ENCODE data around the gene SKA2. TPM values are rescaled to one million over a fixed set of nuclear protein-coding genes. Genes with fewer than 3 reads are reported as not detected.
"Not testable (repeated sequence)": the region's sequence is repeated elsewhere in the genome, so short reads cannot be mapped to it uniquely, and the experiment has no call there.

The SKA2 gene
- total RNA-seq, 5 donors from 2014 or later (not counting 1 experiment from before 2014, with no cell fraction given) = 12.4 to 15.6 (median 15.2) TPM

DNA sequence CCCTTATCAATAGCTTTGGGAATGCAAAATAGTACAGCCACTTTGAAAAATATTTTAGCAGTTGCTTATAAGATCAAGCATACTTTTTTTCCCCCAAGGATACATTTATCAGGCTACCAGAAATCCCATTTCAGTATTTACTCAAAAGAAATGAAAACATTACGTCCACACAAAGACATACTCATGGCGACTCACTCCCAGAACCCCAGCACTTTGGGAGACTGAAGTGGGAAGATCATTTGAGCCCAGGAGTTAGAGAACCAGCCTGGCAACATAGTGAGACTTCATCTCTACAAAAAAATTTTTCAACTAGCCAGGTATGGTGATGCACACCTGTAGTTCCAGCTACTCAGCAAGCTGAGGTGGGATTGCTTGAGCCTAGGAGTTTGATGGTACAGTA lies 5.9 kb downstream of the SKA2 start:
- no peak overlapping the region for H3K27ac ChIP-seq (ENCODE audit: low read length)
- Mint-ChIP-seq H3K4me3 (no peak overlapping the region), H3K36me3 (peaks cover 6% of the 10 kb centered on the region), H3K9me3 (no peaks in the 10 kb centered on the region), H3K27ac (no peak overlapping the region), H3K4me1 (peaks cover 28 to 48% (median 47%) of the 10 kb centered on the region in 3 donors), H3K27me3 (no peaks in the 10 kb centered on the region)
- peaks cover 8 to 14% of the 10 kb centered on the region in 2 experiments for H3K4me1 ChIP-seq (ENCODE audit: control insufficient read depth in 1 of 2, extremely low read depth in 1 of 2, insufficient read depth in 2 of 2, low read length in 2 of 2)
- DNase-seq (no peak), ATAC-seq (replicated peaks in 1 of 4) (no peak)
- ChIA-PET POLR2A (no interaction called here), CTCF (interaction anchor here in 1 of 2 donors (0.5 kb wide), 1 partner anchor 38 kb away, joined by 3 read pairs; no protein-coding TSS in a partner anchor)
- no peaks in the 10 kb centered on the region for H3K36me3 ChIP-seq (ENCODE audit: control insufficient read depth in 2 of 2, extremely low read depth in 1 of 2, insufficient read depth in 1 of 2, low read length in 1 of 2)
- H3K9me3 ChIP-seq = no peaks in the 10 kb centered on the region
- no peak overlapping the region for H3K4me3 ChIP-seq (ENCODE audit: control insufficient read depth in 1 of 2, extremely low read depth in 1 of 2, low read length in 1 of 2)
- no CpG with 5 or more reads among the region's 2 CpGs for WGBS (ENCODE audit: insufficient coverage)
- H3K27me3 ChIP-seq (replicated peaks in 1 of 2; ENCODE audit: control insufficient read depth in 2 of 2, extremely low read depth in 1 of 2, insufficient read depth in 2 of 2, low read length in 1 of 2) = no peaks in the 10 kb centered on the region

GRCh38 chr17:59145571-59146096 lies 9.4 kb downstream of the SKA2 start:
- Mint-ChIP-seq H3K27ac (no peak overlapping the region), H3K9me3 (no peaks in the 10 kb centered on the region), H3K4me1 (peaks cover 20 to 23% (median 22%) of the 10 kb centered on the region in 3 donors), H3K27me3 (no peaks in the 10 kb centered on the region), H3K4me3 (no peak overlapping the region), H3K36me3 (peaks cover 7% of the 10 kb centered on the region)
- no peaks in the 10 kb centered on the region for H3K27me3 ChIP-seq (replicated peaks in 1 of 2; ENCODE audit: control insufficient read depth in 2 of 2, extremely low read depth in 1 of 2, insufficient read depth in 2 of 2, low read length in 1 of 2)
- POLR2A ChIA-PET = interaction anchor here in 1 of 2 donors (0.7 kb wide), 1 partner anchor 1323 kb away, joined by 4 read pairs; no protein-coding TSS in a partner anchor
- WGBS (ENCODE audit: insufficient coverage) = 100% methylated on average over 1 of the region's 4 CpGs
- no peaks in the 10 kb centered on the region for H3K4me1 ChIP-seq (ENCODE audit: control insufficient read depth in 1 of 2, extremely low read depth in 1 of 2, insufficient read depth in 2 of 2, low read length in 2 of 2)
- ATAC-seq (replicated peaks in 1 of 4) (no peak), DNase-seq (no peak)
- H3K27ac ChIP-seq (ENCODE audit: low read length) = no peak overlapping the region
- CTCF ChIA-PET = interaction anchor here in 1 of 2 donors (0.7 kb wide), 4 partner anchors 10 to 1362 kb away, joined by 3 read pairs; partner anchors contain the start of gene SKA2
- H3K36me3 ChIP-seq (ENCODE audit: control insufficient read depth in 2 of 2, extremely low read depth in 1 of 2, insufficient read depth in 1 of 2, low read length in 1 of 2) = no peaks in the 10 kb centered on the region
- no peaks in the 10 kb centered on the region for H3K9me3 ChIP-seq
- no peak overlapping the region for H3K4me3 ChIP-seq (ENCODE audit: control insufficient read depth in 1 of 2, extremely low read depth in 1 of 2, low read length in 1 of 2)

DNA sequence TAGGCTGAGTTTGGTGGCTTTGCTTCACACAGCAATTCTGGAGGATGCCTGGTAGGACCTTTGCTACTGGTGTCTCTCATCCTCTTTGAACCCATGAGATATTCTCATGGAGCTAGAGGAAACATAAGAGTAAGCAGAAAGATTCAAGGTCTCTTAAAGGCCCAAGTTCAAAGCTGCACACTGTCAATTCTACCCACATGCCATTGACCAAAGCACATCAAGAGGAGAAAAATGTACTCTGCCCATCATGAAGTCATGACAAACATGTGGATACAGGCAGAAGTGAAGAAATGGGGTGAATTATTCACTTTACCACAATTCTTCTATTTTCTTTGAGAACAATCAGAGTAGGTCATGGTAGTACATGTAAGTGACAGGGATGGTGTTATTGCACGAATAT lies 13.1 kb downstream of the SKA2 start:
- Mint-ChIP-seq H3K27me3 (no peaks in the 10 kb centered on the region), H3K36me3 (peaks cover 7% of the 10 kb centered on the region), H3K4me1 (peaks cover 5 to 9% (median 7%) of the 10 kb centered on the region in 3 donors), H3K27ac (no peak overlapping the region), H3K9me3 (no peaks in the 10 kb centered on the region), H3K4me3 (no peak overlapping the region)
- Histone ChIP-seq H3K4me3 (ENCODE audit: control insufficient read depth in 1 of 2, extremely low read depth in 1 of 2, low read length in 1 of 2) (no peak overlapping the region), H3K27ac (ENCODE audit: low read length) (no peak overlapping the region), H3K9me3 (no peaks in the 10 kb centered on the region), H3K27me3 (replicated peaks in 1 of 2; ENCODE audit: control insufficient read depth in 2 of 2, extremely low read depth in 1 of 2, insufficient read depth in 2 of 2, low read length in 1 of 2) (no peaks in the 10 kb centered on the region), H3K4me1 (ENCODE audit: control insufficient read depth in 1 of 2, extremely low read depth in 1 of 2, insufficient read depth in 2 of 2, low read length in 2 of 2) (no peaks in the 10 kb centered on the region), H3K36me3 (ENCODE audit: control insufficient read depth in 2 of 2, extremely low read depth in 1 of 2, insufficient read depth in 1 of 2, low read length in 1 of 2) (no peaks in the 10 kb centered on the region)
- no CpG with 5 or more reads among the region's 1 CpG for WGBS (ENCODE audit: insufficient coverage)
- ChIA-PET CTCF (no interaction called here), POLR2A (interaction anchor here in 1 of 2 donors (0.7 kb wide), 1 partner anchor 16 kb away, joined by 6 read pairs; no protein-coding TSS in a partner anchor)
- ATAC-seq (replicated peaks in 1 of 4) (no peak), DNase-seq (no peak)

- H3K9me3 ChIP-seq = no peaks in the 10 kb centered on the region
- Mint-ChIP-seq H3K27ac (no peak overlapping the region), H3K9me3 (no peaks in the 10 kb centered on the region), H3K4me3 (no peak overlapping the region), H3K27me3 (no peaks in the 10 kb centered on the region), H3K36me3 (peaks cover 7% of the 10 kb centered on the region), H3K4me1 (peaks cover 0 to 3% (median 2%) of the 10 kb centered on the region in 3 donors)
- 88% methylated on average over 1 of the region's 4 CpGs for WGBS (ENCODE audit: insufficient coverage)
- DNase-seq (no peak), ATAC-seq (replicated peaks in 1 of 4) (no peak)
- H3K4me1 ChIP-seq (ENCODE audit: control insufficient read depth in 1 of 2, extremely low read depth in 1 of 2, insufficient read depth in 2 of 2, low read length in 2 of 2) = peaks cover 0 to 3% of the 10 kb centered on the region in 2 experiments
- H3K4me3 ChIP-seq (ENCODE audit: control insufficient read depth in 1 of 2, extremely low read depth in 1 of 2, low read length in 1 of 2) = no peak overlapping the region
- no peaks in the 10 kb centered on the region for H3K36me3 ChIP-seq (ENCODE audit: control insufficient read depth in 2 of 2, extremely low read depth in 1 of 2, insufficient read depth in 1 of 2, low read length in 1 of 2)
- CTCF ChIA-PET = interaction anchor here in 1 of 2 donors (0.6 to 0.7 kb wide), 2 partner anchors 51 to 132 kb away, joined by 3 read pairs; no protein-coding TSS in a partner anchor
- no peaks in the 10 kb centered on the region for H3K27me3 ChIP-seq (replicated peaks in 1 of 2; ENCODE audit: control insufficient read depth in 2 of 2, extremely low read depth in 1 of 2, insufficient read depth in 2 of 2, low read length in 1 of 2)
- no peak overlapping the region for H3K27ac ChIP-seq (ENCODE audit: low read length)
- POLR2A ChIA-PET = no interaction called here
Measured at GRCh38 chr17:59139939-59140338, 15.0 kb downstream of the SKA2 start.

DNA sequence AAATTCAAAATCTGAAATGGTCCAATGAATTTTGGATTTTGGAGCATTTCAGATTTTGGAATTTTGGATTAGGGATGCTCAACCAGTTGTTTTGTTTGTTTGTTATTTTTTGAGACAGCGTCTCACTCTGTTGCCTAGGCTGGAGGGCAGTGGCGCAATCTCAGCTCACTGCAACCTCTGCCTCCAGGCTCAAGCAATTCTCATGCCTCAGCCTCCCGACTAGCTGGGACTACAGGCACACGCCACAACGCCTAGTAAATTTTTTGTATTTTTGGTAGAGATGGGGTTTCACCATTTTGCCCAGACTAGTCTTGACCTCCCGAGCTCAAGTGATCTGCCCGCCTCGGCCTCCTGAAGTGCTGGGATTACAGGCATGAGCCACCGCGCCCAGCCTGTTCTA lies 16.6 kb downstream of the SKA2 start:
- H3K27me3 ChIP-seq (replicated peaks in 1 of 2; ENCODE audit: control insufficient read depth in 2 of 2, extremely low read depth in 1 of 2, insufficient read depth in 2 of 2, low read length in 1 of 2); H3K36me3 Mint-ChIP-seq; H3K4me1 ChIP-seq (ENCODE audit: control insufficient read depth in 1 of 2, extremely low read depth in 1 of 2, insufficient read depth in 2 of 2, low read length in 2 of 2); H3K27ac Mint-ChIP-seq; H3K4me3 Mint-ChIP-seq; H3K27ac ChIP-seq (ENCODE audit: low read length); H3K27me3 Mint-ChIP-seq; ATAC-seq (replicated peaks in 1 of 4); CTCF ChIA-PET; H3K36me3 ChIP-seq (ENCODE audit: control insufficient read depth in 2 of 2, extremely low read depth in 1 of 2, insufficient read depth in 1 of 2, low read length in 1 of 2); DNase-seq; H3K4me1 Mint-ChIP-seq; POLR2A ChIA-PET; H3K9me3 ChIP-seq; H3K9me3 Mint-ChIP-seq; H3K4me3 ChIP-seq (ENCODE audit: control insufficient read depth in 1 of 2, extremely low read depth in 1 of 2, low read length in 1 of 2): not testable (repeated sequence)
- WGBS (ENCODE audit: insufficient coverage) = 100% methylated on average over 1 of the region's 10 CpGs

DNA sequence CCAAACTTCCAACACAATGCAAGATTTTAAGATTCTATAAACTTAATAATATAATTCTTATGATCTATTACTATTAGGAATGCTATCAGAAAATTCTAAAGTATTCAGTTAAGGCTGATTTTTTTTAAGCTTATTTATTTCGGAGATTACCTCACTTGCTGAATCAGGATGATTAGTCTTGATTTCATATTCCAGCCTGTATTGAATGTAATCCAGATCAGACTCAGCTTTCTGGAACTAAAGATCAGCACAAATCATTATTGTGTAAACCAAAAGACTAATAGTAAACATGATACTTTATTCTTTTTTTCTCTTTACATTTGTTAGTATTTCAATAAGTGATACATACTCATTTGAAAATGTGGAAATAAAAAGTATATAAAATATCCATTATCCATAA lies 23.9 kb downstream of the SKA2 start:
- ChIA-PET CTCF (no interaction called here), POLR2A (no interaction called here)
- Histone ChIP-seq H3K27me3 (replicated peaks in 1 of 2; ENCODE audit: control insufficient read depth in 2 of 2, extremely low read depth in 1 of 2, insufficient read depth in 2 of 2, low read length in 1 of 2) (no peaks in the 10 kb centered on the region), H3K36me3 (ENCODE audit: control insufficient read depth in 2 of 2, extremely low read depth in 1 of 2, insufficient read depth in 1 of 2, low read length in 1 of 2) (peaks cover 0 to 2% of the 10 kb centered on the region in 2 donors), H3K27ac (ENCODE audit: low read length) (no peak overlapping the region), H3K9me3 (no peaks in the 10 kb centered on the region), H3K4me3 (ENCODE audit: control insufficient read depth in 1 of 2, extremely low read depth in 1 of 2, low read length in 1 of 2) (no peak overlapping the region), H3K4me1 (ENCODE audit: control insufficient read depth in 1 of 2, extremely low read depth in 1 of 2, insufficient read depth in 2 of 2, low read length in 2 of 2) (peaks cover 0 to 3% of the 10 kb centered on the region in 2 experiments)
- Mint-ChIP-seq H3K9me3 (no peaks in the 10 kb centered on the region), H3K4me1 (peaks cover 0 to 10% (median 5%) of the 10 kb centered on the region in 3 donors), H3K27ac (no peak overlapping the region), H3K36me3 (peaks cover 17% of the 10 kb centered on the region), H3K4me3 (no peak overlapping the region), H3K27me3 (no peaks in the 10 kb centered on the region)
- no peak for DNase-seq
- ATAC-seq (replicated peaks in 1 of 4) = no peak
- WGBS (ENCODE audit: insufficient coverage) = no CpG with 5 or more reads among the region's 1 CpG

Measured in T-cell (primary cell).